K562 (cell line): ENCODE measurements around the gene MAPK13. TPM values are rescaled to one million over a fixed set of nuclear protein-coding genes. Genes with fewer than 3 reads are reported as not detected.

Experiments
- ARID4B ChIP-seq: sonication (generic); formaldehyde crosslinking; IDR thresholded peaks from 2 replicates; pipeline ENCODE4 v1.8.0; 2022; ENCODE audit warnings: mild to moderate bottlenecking, missing genetic modification reagents
- CEBPB ChIP-seq: fragments of 450-650 bp; IDR thresholded peaks from 2 replicates; pipeline ENCODE4 v1.6.1; 2016; ENCODE audit warnings: missing genetic modification characterization, missing compliant biosample characterization
- CXXC5 ChIP-seq: fragments of 250-450 bp; sonication (Bioruptor Pico); IDR thresholded peaks from 2 replicates; pipeline ENCODE4 v1.8.0; 2022; ENCODE audit warnings: inconsistent platforms, mild to moderate bottlenecking, moderate library complexity
- ERF ChIP-seq: fragments of 450-650 bp; formaldehyde crosslinking; IDR thresholded peaks from 2 replicates; pipeline ENCODE4 v1.4.0; 2020; ENCODE audit warnings: mild to moderate bottlenecking, mixed read lengths
- GTF2A2 ChIP-seq: IDR thresholded peaks from 2 replicates; pipeline ENCODE4 v1.6.1; 2016; ENCODE audit warnings: mild to moderate bottlenecking, missing genetic modification characterization, missing compliant biosample characterization
- HNRNPLL ChIP-seq: fragments of 200-400 bp; formaldehyde crosslinking; IDR thresholded peaks from 2 replicates; pipeline ENCODE4 v1.6.1; 2017; ENCODE audit warnings: low read length, low read depth, mild to moderate bottlenecking; ENCODE audit not compliant: poor library complexity, severe bottlenecking
- MEIS2 ChIP-seq: fragments of 450-650 bp; IDR thresholded peaks from 2 replicates; pipeline ENCODE4 v1.6.1; 2014; ENCODE audit warnings: mild to moderate bottlenecking; ENCODE audit not compliant: partially characterized antibody
- MYC ChIP-seq, 2 experiments: fragments of 250-450 bp in 1 of 2; sonication (Bioruptor Pico) in 1 of 2; IDR thresholded peaks; 2 replicates each; pipeline versions ENCODE4 v1.5.1 to v1.6.1; 2012 to 2021; ENCODE audit warnings: low read depth in 2 of 2, borderline replicate concordance in 1 of 2, improper control_type of control experiment in 1 of 2, low read length in 1 of 2, mild to moderate bottlenecking in 1 of 2, moderate library complexity in 1 of 2
- OTX1 ChIP-seq: fragments of 450-650 bp; formaldehyde crosslinking; IDR thresholded peaks from 2 replicates; pipeline ENCODE4 v1.4.0; 2022; ENCODE audit warnings: mild to moderate bottlenecking
- RBBP5 ChIP-seq: fragments of 200-600 bp; sonication (generic); IDR thresholded peaks from 2 replicates; pipeline ENCODE4 v1.6.1; 2012; ENCODE audit warnings: borderline replicate concordance, mild to moderate bottlenecking, low read length, control low read depth, inconsistent platforms; ENCODE audit not compliant: insufficient read depth, poor library complexity, severe bottlenecking
- RBM15 ChIP-seq: fragments of 200-400 bp; formaldehyde crosslinking; IDR thresholded peaks from 2 replicates; pipeline ENCODE4 v1.6.1; 2018; ENCODE audit warnings: mild to moderate bottlenecking, low read length, moderate library complexity; ENCODE audit not compliant: insufficient read depth
- SMAD4 ChIP-seq: fragments of 250-450 bp; sonication (Bioruptor Pico); conservative IDR thresholded peaks from 2 replicates; pipeline ENCODE4 v1.8.0; 2021; ENCODE audit warnings: inconsistent platforms, mild to moderate bottlenecking, moderate library complexity
- STAT5B ChIP-seq: fragments of 250-450 bp; sonication (Bioruptor Pico); IDR thresholded peaks from 2 replicates; pipeline ENCODE4 v1.8.0; 2021; ENCODE audit warnings: mild to moderate bottlenecking, inconsistent platforms
- TBL1XR1 ChIP-seq, 2 experiments: IDR thresholded peaks; 2 replicates each; pipeline ENCODE4 v1.6.1; 2012; ENCODE audit warnings: improper control_type of control experiment in 2 of 2, low read length in 2 of 2, mild to moderate bottlenecking in 1 of 2
- ZBTB34 ChIP-seq: fragments of 250-450 bp; sonication (Bioruptor Pico); IDR thresholded peaks from 2 replicates; pipeline ENCODE4 v1.8.0; 2021; ENCODE audit warnings: mild to moderate bottlenecking, moderate library complexity
- ZFP36 ChIP-seq: fragments of 150-350 bp; IDR thresholded peaks from 2 replicates; pipeline ENCODE4 v1.6.1; 2018; ENCODE audit warnings: low read length, low read depth; ENCODE audit not compliant: partially characterized antibody
- ZNF143 ChIP-seq: sonication (generic); formaldehyde crosslinking; IDR thresholded peaks from 2 replicates; pipeline ENCODE4 v1.9.0; 2022; ENCODE audit warnings: mild to moderate bottlenecking, missing genetic modification reagents
- ZNF511 ChIP-seq: sonication (generic); formaldehyde crosslinking; IDR thresholded peaks from 2 replicates; pipeline ENCODE4 v1.8.0; 2022; ENCODE audit warnings: mild to moderate bottlenecking, missing genetic modification reagents
- ZNF639 ChIP-seq, 2 experiments: fragments of 200-800 bp in 1 of 2; sonication (Bioruptor generic) in 1 of 2; sonication (generic) in 1 of 2; formaldehyde crosslinking in 1 of 2; IDR thresholded peaks in 1 of 2; conservative IDR thresholded peaks in 1 of 2; 2 replicates each; pipeline versions ENCODE4 v1.5.0 to v1.6.1; 2016 to 2020; ENCODE audit warnings: missing compliant biosample characterization in 1 of 2, missing genetic modification characterization in 1 of 2, missing genetic modification reagents in 1 of 2
- polyA plus RNA-seq, 8 experiments: library from polyadenylated mRNA; depleted of rRNA in 4 of 8; stranded (reverse) in 5 of 8; unstranded in 3 of 8; fragments of >200 nt; fragmentation: Nextera tagmentation in 2 of 8; fragmentation: Illumina TruSeq in 1 of 8; extraction: Ambion mirVana in 2 of 8; extraction: Trizol in 1 of 8; gene quantifications; 2 replicates each; pipeline versions ENCODE4 v1.2.1 to v1.2.3, GENCODE V29; 2011 to 2014; ENCODE audit warnings: inconsistent platforms in 1 of 8, missing spikeins in 1 of 8
- total RNA-seq, 7 experiments: library from RNA; depleted of rRNA in 6 of 7; stranded (reverse); fragments of >200 nt in 6 of 7; fragmentation: Illumina TruSeq in 2 of 7; extraction: Trizol in 2 of 7; gene quantifications; 2 replicates each; pipeline versions ENCODE4 v1.2.1 to v1.2.3, GENCODE V29; 2011 to 2021; ENCODE audit warnings: low replicate concordance in 1 of 7

MAPK13 gene
- total and polyA plus RNA-seq, 9 of the 15 experiments (the other 6 are each of a cell fraction or from before 2014, with no cell fraction given), result 0.03 to 2.3 (median 0.48) TPM; not detected in 1

GRCh38 chr6:36099869-36100483 is 30.3 kb upstream of the MAPK13 start (continued):
- TF ChIP-seq ZNF639 (CRISPR knock-in tag; conservative IDR thresholded peaks at IDR 0.05 in 1 of 2, IDR thresholded peaks at IDR 0.05 in 1 of 2) (no peak), CXXC5 (0 out of 2 replicates have a peak, but pooled peaks have one; percentile 37), MYC (IDR thresholded peaks at IDR 0.05; ENCODE audit: low read depth, low read length) (no peak), MYC (CRISPR knock-in tag; IDR thresholded peaks at IDR 0.05; ENCODE audit: borderline replicate concordance, low read depth) (no peak), ERF (CRISPR knock-in tag) (no peak), GTF2A2 (tag) (no peak), SMAD4 (CRISPR knock-in tag) (no peak), MEIS2 (peak; percentile 27), RBBP5 (no peak), ZNF511 (CRISPR knock-in tag) (no peak), OTX1 (CRISPR knock-in tag) (no peak), CEBPB (tag) (no peak), TBL1XR1 (IDR thresholded peaks at IDR 0.05; ENCODE audit: low read length in 2 of 2) (no peak), RBM15 (no peak), STAT5B (CRISPR knock-in tag) (no peak), ARID4B (CRISPR knock-in tag) (no peak), ZNF143 (no peak), HNRNPLL (no peak), ZBTB34 (CRISPR knock-in tag) (no peak), ZFP36 (no peak)
